Skin of body (tissue), 2 donors: Measurements from ENCODE around the gene TMEM273. TPM values are rescaled to one million over a fixed set of nuclear protein-coding genes. Genes with fewer than 3 reads are reported as not detected.

ENCODE experiments used
- DNase-seq: peaks from one replicate; lab custom pipeline; 2025; lab: John Stamatoyannopoulos, UW
- total RNA-seq: library from RNA; depleted of rRNA; stranded (reverse); fragments of >200 nt; gene quantifications from one replicate; pipeline ENCODE4 v1.2.3, GENCODE V29; 2014

Gene TMEM273
- total RNA-seq, 1 donor from 2014 or later = 12.0 TPM

GRCh38 chr10:49176310-49177268 lies 11.6 kb downstream of the TMEM273 start:
- DNase-seq = no peak

- no peak for DNase-seq
Observed at GRCh38 chr10:49175587-49176309, 12.4 kb downstream of the TMEM273 start.

- no peak for DNase-seq
Observed at GRCh38 chr10:49174926-49175500, 13.2 kb downstream of the TMEM273 start.

DNA sequence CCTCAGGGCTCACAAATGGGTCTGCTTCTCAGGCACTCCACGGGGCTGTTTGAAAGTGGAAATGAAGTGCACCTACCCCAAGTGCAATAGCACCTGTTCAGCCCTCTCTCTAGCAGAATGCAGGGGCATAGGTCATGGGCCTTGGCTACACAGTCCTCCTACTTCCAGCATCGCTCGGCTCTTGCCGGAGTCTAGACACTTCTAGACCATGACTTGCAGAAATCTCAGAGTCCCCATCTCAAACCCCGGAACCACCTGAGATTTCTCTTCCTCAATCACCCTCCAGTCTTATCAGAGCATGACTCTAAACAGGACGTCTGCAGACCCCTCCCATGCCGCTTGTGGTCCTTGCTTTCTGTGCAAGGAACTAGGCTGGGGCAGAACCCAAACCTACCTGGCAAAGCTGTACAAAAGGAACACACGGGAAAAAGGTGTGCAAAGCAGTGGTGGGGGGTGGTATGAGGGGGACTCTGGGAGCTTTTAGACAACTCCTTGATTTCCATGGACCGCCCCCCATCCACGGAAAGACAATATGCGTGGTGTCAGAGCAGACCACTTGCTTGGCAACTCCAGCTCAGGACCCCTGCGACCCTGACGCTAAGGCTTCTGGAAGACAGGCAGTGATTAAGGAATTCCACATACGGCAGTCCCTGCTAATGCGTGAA lies 13.8 kb downstream of the TMEM273 start:
- DNase-seq = no peak

DNA sequence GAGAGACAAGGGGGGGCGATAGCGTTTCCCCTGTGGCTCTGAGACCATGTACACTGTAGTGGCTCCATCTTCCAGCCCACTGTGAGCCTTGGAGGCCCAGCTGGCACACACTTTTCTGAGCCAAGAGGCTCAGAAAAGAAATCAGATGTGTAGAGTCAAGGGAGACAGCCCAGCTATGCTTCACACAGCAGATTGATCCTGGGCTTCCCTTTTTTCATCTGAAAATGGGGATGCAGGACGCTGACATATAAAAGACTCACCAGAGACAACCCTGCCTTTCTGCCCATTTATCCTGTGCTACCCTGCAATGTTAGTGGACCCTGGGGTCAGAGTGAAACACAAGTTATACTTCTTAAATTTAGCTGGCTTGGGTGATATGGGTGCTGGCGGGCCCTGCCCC lies 14.3 kb downstream of the TMEM273 start:
- DNase-seq = no peak

DNA sequence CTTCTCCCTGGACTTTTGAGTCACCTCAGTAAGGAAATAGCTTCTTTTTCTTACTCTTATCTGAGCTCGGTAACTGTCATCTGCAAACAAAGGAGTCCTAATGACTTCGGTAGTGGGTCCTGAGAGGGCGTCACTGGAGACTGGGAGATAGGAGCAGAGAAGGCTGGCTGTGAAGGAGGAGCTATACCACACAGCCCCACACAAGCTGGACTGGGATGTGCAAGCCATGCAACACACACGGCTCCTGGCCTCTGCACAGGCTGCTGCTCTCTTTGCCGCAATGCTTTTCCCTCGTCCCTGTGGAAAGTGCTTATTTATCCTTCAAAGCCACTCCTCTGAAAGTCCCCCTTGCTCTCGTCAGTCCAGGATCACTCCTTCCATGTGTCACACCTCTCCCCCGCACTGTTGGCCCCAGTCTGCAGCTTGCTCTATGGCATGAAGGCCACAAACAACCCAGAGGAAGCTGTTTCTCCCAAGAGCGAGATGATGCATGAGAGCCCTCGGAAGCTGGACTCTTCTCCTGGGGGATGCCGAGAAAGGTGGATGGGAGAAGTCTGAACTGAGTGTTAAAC lies 14.9 kb downstream of the TMEM273 start:
- DNase-seq = no peak

DNA sequence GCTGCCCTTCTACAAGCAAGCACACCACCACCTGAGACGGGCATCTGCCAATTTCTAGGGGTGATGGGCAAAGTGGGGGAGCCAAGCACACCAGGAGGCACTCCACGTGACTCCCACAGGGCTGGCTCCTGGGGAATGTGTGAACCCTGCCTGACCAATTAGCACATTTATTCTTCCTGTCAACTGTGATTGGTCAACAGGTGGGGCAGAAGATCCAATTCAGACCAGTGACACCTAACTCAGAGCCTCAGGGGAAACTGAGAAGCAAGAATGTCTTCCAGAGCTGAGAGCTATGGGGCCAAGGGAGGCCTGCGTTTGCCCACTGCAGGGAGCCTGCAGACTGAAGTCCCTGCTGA lies 15.4 kb downstream of the TMEM273 start:
- no peak for DNase-seq

DNA sequence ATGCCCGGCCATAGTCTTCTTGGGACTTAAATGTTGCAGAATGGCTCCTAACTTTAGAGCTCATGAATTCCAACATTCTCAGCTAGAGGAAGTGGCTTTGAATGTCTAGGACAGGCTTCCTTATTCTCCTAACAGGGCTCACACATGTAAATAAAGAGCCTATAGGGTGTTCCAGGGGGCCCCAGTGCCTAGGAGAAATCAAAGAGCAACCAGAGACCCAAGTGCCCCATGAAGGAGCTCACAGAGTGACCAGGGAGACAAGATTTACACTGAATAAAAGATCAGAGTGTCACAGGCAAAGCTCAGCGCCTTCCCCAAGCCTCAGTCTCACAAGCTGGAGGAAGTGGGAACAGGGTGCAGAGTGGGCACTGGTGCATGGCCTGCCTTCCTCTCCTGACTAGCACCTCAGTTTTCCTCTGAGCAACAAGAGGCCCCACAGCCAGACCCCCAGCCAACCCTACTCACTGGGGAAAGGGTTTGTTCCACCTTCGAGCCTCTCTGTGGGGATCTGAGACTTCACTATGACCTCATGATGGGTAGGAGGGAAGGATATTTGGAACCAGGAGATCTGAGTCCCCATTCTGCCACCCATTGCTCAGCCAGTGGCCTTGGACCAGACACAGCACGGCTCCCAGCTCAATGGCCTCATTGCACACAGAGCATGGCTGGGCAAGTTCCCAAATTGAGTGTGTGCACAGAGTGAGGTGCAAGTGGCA lies 16.0 kb downstream of the TMEM273 start:
- no peak for DNase-seq

DNA sequence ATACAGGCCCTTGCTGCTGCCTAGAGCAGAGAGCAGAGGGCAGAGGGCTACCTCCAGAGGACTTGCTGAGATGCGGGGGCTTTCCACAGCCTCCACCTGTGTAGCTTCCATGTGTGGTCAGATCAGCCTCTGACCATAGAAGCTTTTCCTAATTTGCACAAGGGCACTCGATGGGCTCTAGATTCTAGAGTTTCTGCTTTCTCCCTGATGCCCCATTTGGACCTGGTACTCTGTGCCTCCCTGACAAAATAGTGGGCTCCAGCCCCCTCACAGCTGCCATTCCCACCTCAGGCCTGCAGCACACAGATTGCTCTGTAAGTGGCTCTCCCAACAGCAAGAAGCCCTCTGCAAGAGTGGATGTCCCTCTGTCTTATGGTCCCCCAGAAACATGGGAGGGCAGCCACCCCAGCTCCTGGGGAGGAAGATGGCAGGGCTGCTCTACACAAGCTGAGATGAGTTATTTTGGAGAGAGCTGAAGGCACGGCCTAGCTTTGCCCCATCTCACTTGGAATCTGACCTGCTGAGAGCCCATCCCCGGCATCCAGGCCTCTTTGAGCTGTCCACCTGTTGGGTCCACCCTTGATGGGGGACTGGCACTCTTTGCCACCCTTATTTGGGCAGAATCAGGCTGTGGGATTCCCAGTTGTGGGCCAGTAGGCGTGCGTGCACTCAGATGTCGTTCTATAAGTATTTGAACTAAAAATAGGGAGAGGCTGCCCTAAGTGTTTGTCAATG lies 16.7 kb downstream of the TMEM273 start:
- no peak for DNase-seq

DNA sequence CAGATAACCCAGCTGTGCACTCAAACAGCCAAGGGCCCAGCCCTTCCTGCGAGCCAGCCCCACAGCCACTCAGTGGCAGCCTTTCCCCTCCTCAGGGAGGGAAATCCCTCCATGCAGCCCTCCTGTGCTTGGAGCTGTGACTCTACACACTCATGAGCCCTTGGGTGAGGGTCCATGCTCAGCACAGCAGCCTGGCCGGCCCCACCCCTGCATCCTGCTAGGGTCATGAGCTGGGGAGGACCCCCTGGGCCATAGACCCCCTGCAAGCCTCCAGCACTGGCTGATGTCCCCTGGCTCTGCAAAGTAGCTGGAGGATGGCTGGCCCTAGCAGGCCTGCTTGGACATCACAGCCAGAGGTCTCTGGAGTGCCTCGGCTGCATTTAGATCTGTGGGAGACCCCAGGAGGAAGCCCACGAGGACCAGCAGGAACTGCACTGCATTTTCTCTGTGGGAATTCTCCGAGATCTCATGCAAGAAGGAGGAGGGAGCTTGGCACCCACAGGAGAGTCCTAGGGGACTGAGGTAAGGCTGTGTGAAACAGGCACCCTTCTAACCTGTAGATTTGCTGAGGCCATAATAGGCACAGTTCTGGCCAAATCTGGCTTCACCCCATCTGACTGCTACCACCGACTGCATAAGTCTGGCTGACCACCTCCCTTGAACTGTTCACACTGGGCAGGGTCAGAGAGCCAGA lies 17.4 kb downstream of the TMEM273 start:
- DNase-seq = no peak

DNA sequence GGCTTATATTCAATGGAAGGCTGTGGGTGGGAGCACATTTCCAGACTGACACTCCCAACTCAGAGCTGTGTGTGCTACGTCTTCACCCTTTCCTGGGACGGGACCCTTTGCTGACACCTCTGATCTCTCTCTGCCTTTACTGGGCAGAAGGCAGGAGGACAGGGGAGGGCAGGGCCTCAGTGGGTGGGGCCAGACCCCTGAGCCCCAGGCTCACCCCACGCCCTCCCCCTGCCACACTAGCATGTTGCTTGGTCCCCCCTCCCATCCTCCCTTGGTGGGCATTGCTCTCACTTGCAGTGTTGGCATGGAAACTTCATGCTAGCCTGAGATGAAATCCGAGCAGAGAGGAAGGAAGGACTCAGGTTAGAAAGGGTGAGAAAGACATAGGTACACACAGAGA lies 18.4 kb downstream of the TMEM273 start:
- DNase-seq = no peak

- DNase-seq = no peak
Observed at GRCh38 chr10:49168831-49169500, 19.2 kb downstream of the TMEM273 start.

DNA sequence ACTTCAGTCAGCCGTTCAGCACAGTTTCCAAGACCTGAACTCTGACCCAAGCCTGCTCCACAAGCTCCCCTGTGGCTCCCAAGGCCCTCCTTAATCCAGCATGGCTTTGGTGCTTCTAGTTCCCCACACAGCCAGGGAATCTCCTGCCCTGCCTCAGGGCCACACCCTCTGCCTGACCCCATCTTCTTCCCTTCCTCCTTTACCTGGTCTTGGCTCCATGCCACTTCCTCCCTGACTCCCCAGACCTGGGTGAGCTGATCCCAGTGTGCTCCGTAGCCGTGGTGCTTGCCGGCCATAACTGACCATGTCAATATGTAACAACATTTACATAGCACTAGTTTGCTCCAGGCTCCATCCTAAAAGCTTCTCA lies 20.0 kb downstream of the TMEM273 start:
- DNase-seq = no peak

DNA sequence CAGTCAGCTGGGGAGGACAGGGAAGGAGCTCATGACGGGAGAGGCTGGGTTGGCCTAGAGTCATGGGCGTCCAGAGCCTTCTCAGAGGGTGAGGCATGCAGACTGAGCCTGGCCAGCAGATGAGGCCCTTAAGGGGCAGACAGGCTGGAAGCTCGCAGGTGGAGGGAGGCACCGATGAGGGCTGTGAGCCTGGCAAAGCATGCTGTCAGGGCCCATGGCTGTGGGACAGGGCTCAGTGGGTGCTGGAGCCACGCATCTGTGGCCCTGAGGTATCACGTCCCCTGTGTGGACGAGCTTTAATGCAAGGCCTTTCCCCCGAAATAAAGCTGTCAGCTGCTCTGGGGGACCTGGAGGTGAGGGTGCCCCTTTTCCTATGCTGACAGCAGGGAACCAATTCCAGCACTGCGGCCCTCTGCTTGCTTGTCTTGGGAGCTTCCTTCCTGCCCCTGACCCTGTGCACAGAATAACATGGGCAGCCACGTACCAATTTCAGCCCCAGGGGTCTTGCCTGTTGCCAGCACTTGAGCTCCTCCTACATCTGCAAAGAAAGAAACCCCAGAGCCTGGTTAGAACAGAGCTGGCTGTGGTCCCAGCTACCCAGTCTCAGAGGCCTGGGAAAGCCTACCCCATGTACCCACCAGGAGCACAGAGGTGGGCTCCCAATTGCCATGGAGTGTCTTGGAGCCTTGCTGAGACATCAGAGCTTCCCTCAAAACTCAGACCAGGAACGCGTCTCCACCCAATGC lies 20.6 kb downstream of the TMEM273 start:
- no peak for DNase-seq

GRCh38 chr10:49166484-49167400 lies 21.4 kb downstream of the TMEM273 start:
- DNase-seq = no peak

DNA sequence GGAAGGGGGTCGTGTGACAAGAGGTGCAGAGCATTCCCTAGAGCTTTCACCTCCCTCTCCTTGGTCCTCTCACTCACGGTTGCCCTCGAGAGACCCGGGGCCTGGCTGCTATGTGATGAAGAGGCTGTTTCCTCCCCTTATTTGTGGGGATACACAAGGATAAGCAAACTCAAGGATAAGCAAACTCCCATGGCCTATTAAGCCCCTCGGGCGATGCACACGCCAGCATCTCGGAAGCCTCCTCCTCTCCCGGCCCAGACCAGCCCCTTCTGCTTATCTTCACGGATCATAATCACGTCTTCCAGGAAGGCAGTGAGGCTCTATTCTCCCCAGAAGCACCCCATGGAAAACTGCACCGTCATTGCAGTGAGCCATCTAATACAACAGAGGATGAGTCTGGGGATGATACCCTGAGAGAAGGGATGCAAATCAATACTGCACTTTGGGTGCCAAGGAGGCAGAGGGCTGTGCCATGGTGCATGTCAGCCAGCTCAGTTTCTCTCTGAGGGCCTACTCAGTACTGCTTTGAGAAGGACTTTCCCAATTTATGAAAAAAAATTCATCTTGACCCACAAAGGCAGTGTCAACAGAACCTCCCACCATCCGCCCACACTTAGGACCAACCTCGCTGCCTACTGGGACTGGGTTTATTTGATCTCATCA lies 22.2 kb downstream of the TMEM273 start:
- no peak for DNase-seq

DNA sequence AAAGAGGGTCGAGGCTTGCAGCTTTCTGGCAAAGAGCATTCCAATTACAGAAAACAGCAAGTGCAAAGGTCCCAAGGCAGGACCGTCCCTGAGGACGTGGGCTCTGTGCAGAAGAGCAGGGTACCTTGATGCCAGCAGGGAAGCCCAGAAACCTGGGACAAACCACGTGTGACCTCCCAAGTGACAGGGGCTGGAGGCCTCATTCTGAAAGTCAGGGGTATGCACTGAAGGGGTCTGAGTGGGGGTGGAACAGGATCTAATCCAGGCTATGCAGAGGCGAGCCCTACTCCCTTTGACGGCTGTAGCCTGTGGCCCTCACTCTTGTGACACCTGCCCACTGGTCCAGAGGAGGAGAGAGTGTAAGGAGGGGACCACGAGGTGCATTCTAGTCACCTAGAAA lies 22.9 kb downstream of the TMEM273 start:
- DNase-seq = no peak
